ENCODE measurements around the gene ADAM12. TPM values are rescaled to one million over a fixed set of nuclear protein-coding genes. Genes with fewer than 3 reads are reported as not detected.

Gene ADAM12
- total and polyA plus RNA-seq, 4 donors, result 0.03 to 0.33 (median 0.19) TPM

GRCh38 chr10:126042354-126042753, 345.9 kb downstream of the ADAM12 start:
- Histone ChIP-seq H3K36me3 (ENCODE audit: control insufficient read depth in 4 of 4, insufficient read depth in 3 of 4, low read depth in 1 of 4, low read length in 3 of 4) (no peaks in the 10 kb centered on the region), H3K9me3 (ENCODE audit: control insufficient read depth in 4 of 4, low read length in 3 of 4) (no peaks in the 10 kb centered on the region), H3K27me3 (ENCODE audit: control insufficient read depth in 4 of 4, insufficient read depth in 4 of 4, low read length in 3 of 4) (no peaks in the 10 kb centered on the region), H3K4me1 (ENCODE audit: control insufficient read depth in 4 of 4, insufficient read depth in 4 of 4, low read length in 3 of 4) (peaks cover 0 to 2% (median 0%) of the 10 kb centered on the region in 4 donors), H3K9ac (ENCODE audit: low read depth in 1 of 2, low read length in 2 of 2) (peak overlapping the region in 1 of 2 donors; percentile 11), H3K27ac (ENCODE audit: low read depth in 1 of 2, low read length in 2 of 2) (peak overlapping the region; percentile 26 to 69), H3K4me3 (ENCODE audit: low read depth in 1 of 3, low read length in 3 of 3) (no peak overlapping the region)
- no peak for DNase-seq (ENCODE audit: low spot score)
- WGBS, result 63% methylated on average over 4 of the region's 4 CpGs
- TF ChIP-seq YY1 (IDR thresholded peaks at IDR 0.05) (no peak), HNF4G (IDR thresholded peaks at IDR 0.05) (no peak), RAD21 (IDR thresholded peaks at IDR 0.05) (no peak), RXRA (IDR thresholded peaks at IDR 0.05) (no peak), JUND (IDR thresholded peaks at IDR 0.05) (no peak), SP1 (IDR thresholded peaks at IDR 0.05) (no peak), FOXA2 (IDR thresholded peaks at IDR 0.05) (no peak), GABPA (IDR thresholded peaks at IDR 0.05 in 1 of 2, conservative IDR thresholded peaks at IDR 0.05 in 1 of 2) (no peak), NR2F2 (IDR thresholded peaks at IDR 0.05) (no peak), HNF4A (conservative IDR thresholded peaks at IDR 0.05) (no peak), TAF1 (conservative IDR thresholded peaks at IDR 0.05) (no peak), EGR1 (IDR thresholded peaks at IDR 0.05; ENCODE audit: low read depth in 2 of 2) (no peak), FOXA1 (IDR thresholded peaks at IDR 0.05) (no peak)
- TF ChIP-seq, protein P1, sequence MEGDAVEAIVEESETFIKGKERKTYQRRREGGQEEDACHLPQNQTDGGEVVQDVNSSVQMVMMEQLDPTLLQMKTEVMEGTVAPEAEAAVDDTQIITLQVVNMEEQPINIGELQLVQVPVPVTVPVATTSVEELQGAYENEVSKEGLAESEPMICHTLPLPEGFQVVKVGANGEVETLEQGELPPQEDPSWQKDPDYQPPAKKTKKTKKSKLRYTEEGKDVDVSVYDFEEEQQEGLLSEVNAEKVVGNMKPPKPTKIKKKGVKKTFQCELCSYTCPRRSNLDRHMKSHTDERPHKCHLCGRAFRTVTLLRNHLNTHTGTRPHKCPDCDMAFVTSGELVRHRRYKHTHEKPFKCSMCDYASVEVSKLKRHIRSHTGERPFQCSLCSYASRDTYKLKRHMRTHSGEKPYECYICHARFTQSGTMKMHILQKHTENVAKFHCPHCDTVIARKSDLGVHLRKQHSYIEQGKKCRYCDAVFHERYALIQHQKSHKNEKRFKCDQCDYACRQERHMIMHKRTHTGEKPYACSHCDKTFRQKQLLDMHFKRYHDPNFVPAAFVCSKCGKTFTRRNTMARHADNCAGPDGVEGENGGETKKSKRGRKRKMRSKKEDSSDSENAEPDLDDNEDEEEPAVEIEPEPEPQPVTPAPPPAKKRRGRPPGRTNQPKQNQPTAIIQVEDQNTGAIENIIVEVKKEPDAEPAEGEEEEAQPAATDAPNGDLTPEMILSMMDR (IDR thresholded peaks at IDR 0.05; ENCODE audit: low read depth, low read length, missing input control), result no peak
- TF ChIP-seq, protein P2, sequence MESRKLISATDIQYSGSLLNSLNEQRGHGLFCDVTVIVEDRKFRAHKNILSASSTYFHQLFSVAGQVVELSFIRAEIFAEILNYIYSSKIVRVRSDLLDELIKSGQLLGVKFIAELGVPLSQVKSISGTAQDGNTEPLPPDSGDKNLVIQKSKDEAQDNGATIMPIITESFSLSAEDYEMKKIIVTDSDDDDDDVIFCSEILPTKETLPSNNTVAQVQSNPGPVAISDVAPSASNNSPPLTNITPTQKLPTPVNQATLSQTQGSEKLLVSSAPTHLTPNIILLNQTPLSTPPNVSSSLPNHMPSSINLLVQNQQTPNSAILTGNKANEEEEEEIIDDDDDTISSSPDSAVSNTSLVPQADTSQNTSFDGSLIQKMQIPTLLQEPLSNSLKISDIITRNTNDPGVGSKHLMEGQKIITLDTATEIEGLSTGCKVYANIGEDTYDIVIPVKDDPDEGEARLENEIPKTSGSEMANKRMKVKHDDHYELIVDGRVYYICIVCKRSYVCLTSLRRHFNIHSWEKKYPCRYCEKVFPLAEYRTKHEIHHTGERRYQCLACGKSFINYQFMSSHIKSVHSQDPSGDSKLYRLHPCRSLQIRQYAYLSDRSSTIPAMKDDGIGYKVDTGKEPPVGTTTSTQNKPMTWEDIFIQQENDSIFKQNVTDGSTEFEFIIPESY (IDR thresholded peaks at IDR 0.05), result no peak
- TF ChIP-seq, protein P3, sequence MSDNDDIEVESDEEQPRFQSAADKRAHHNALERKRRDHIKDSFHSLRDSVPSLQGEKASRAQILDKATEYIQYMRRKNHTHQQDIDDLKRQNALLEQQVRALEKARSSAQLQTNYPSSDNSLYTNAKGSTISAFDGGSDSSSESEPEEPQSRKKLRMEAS (IDR thresholded peaks at IDR 0.05), result no peak
- TF ChIP-seq, protein P4, sequence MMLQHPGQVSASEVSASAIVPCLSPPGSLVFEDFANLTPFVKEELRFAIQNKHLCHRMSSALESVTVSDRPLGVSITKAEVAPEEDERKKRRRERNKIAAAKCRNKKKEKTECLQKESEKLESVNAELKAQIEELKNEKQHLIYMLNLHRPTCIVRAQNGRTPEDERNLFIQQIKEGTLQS (IDR thresholded peaks at IDR 0.05), result no peak
- TF ChIP-seq, protein P5, sequence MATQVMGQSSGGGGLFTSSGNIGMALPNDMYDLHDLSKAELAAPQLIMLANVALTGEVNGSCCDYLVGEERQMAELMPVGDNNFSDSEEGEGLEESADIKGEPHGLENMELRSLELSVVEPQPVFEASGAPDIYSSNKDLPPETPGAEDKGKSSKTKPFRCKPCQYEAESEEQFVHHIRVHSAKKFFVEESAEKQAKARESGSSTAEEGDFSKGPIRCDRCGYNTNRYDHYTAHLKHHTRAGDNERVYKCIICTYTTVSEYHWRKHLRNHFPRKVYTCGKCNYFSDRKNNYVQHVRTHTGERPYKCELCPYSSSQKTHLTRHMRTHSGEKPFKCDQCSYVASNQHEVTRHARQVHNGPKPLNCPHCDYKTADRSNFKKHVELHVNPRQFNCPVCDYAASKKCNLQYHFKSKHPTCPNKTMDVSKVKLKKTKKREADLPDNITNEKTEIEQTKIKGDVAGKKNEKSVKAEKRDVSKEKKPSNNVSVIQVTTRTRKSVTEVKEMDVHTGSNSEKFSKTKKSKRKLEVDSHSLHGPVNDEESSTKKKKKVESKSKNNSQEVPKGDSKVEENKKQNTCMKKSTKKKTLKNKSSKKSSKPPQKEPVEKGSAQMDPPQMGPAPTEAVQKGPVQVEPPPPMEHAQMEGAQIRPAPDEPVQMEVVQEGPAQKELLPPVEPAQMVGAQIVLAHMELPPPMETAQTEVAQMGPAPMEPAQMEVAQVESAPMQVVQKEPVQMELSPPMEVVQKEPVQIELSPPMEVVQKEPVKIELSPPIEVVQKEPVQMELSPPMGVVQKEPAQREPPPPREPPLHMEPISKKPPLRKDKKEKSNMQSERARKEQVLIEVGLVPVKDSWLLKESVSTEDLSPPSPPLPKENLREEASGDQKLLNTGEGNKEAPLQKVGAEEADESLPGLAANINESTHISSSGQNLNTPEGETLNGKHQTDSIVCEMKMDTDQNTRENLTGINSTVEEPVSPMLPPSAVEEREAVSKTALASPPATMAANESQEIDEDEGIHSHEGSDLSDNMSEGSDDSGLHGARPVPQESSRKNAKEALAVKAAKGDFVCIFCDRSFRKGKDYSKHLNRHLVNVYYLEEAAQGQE (IDR thresholded peaks at IDR 0.05), result no peak

Measured in liver (tissue), 9 donors.